ENCODE results near the gene NCOR1. TPM values are rescaled to one million over a fixed set of nuclear protein-coding genes. Genes with fewer than 3 reads are reported as not detected.
A peak's percentile ranks its signal among the peaks of the same experiment; 100 is the strongest.

NCOR1 gene
- total RNA-seq, 1 donor from 2014 or later, result 165 TPM

DNA sequence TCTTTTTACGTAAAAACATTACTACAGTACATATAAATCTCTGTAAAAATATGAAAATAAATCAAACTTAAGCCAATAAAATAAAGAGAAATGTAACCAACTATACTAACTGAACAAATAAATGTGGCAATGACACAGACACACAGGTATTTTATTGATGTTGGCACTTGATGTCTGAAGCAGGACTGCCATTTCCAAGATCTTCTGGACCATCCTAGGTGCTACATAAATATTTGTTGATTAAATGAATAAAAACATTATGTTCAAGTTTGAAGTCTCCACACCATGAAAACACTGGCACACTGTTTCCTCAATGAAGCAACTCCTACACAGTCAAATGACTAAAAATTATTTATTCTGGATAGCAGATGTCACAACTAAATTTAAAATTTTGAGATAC lies 106.9 kb downstream of the NCOR1 start:
- H3K4me3 Mint-ChIP-seq (ENCODE audit: low read depth), result no peak overlapping the region
- no peak for DNase-seq (ENCODE audit: low spot score, unreplicated experiment)
- TF ChIP-seq CTCF (IDR thresholded peaks at IDR 0.05; ENCODE audit: unreplicated experiment), result no peak
- H3K27ac Mint-ChIP-seq, result no peak overlapping the region
- no peaks in the 10 kb centered on the region for H3K9me3 Mint-ChIP-seq (ENCODE audit: low read depth)
- peaks cover 27% of the 10 kb centered on the region for H3K36me3 Mint-ChIP-seq (ENCODE audit: insufficient read depth)
- H3K27me3 Mint-ChIP-seq, result no peaks in the 10 kb centered on the region
- peaks cover 1% of the 10 kb centered on the region for H3K4me1 Mint-ChIP-seq (ENCODE audit: low read depth)

- Mint-ChIP-seq H3K4me1 (ENCODE audit: low read depth) (peaks cover 1% of the 10 kb centered on the region), H3K4me3 (ENCODE audit: low read depth) (no peak overlapping the region), H3K27ac (peak overlapping the region; percentile 45), H3K9me3 (ENCODE audit: low read depth) (no peaks in the 10 kb centered on the region), H3K27me3 (no peaks in the 10 kb centered on the region), H3K36me3 (ENCODE audit: insufficient read depth) (peaks cover 25% of the 10 kb centered on the region)
- no peak for TF ChIP-seq CTCF (IDR thresholded peaks at IDR 0.05; ENCODE audit: unreplicated experiment)
- DNase-seq (ENCODE audit: low spot score, unreplicated experiment), result no peak
Measured at GRCh38 chr17:16107165-16107770, 108.1 kb downstream of the NCOR1 start.

- H3K36me3 Mint-ChIP-seq (ENCODE audit: insufficient read depth), result peaks cover 24% of the 10 kb centered on the region
- H3K4me3 Mint-ChIP-seq (ENCODE audit: low read depth), result no peak overlapping the region
- no peaks in the 10 kb centered on the region for H3K9me3 Mint-ChIP-seq (ENCODE audit: low read depth)
- DNase-seq (ENCODE audit: low spot score, unreplicated experiment), result no peak
- H3K27ac Mint-ChIP-seq, result no peak overlapping the region
- peaks cover 1% of the 10 kb centered on the region for H3K4me1 Mint-ChIP-seq (ENCODE audit: low read depth)
- no peak for TF ChIP-seq CTCF (IDR thresholded peaks at IDR 0.05; ENCODE audit: unreplicated experiment)
- no peaks in the 10 kb centered on the region for H3K27me3 Mint-ChIP-seq
Measured at GRCh38 chr17:16106161-16106891, 109.0 kb downstream of the NCOR1 start.

DNA sequence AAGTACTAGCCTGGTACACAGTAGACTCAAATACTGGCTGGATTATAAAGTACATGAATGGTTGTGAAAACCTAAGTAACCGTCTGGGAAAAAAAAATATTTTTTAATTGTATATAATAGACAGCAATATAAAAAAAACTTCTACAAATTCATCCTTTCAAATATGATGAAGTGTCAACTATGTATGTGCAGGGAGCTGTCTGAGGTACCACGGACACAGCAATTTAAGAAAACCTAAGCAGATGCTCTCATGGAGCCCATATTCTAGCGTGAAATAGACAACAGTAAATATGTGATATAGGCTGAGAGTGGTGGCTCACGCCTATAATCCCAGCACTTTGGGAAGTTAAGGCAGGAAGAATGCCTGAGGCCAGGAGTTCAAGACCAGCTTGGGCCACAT lies 111.1 kb downstream of the NCOR1 start:
- DNase-seq (ENCODE audit: low spot score, unreplicated experiment), result no peak
- H3K27me3 Mint-ChIP-seq, result no peaks in the 10 kb centered on the region
- no peak for TF ChIP-seq CTCF (IDR thresholded peaks at IDR 0.05; ENCODE audit: unreplicated experiment)
- H3K4me3 Mint-ChIP-seq (ENCODE audit: low read depth), result no peak overlapping the region
- H3K36me3 Mint-ChIP-seq (ENCODE audit: insufficient read depth), result peaks cover 28% of the 10 kb centered on the region
- no peak overlapping the region for H3K27ac Mint-ChIP-seq
- no peaks in the 10 kb centered on the region for H3K9me3 Mint-ChIP-seq (ENCODE audit: low read depth)
- H3K4me1 Mint-ChIP-seq (ENCODE audit: low read depth), result peaks cover 1% of the 10 kb centered on the region

DNA sequence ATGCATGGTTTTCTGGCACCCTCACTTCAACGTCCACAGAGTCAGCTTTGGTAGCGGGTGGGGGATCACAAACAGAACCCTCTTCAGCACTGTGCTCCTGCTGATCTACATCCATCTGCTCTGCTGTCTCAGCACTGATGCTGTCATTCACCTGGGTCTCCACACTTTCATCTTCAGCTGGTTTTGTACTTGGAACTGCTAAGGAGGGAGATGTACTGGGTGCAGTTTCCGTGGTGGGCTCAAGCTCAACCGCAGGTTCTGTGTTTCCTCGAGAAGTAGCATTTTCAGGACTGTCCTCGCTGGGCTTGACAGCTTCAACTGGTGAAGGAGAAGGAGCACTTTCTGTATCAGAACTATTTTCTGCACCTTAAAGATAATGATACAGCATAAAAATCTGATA lies 113.9 kb downstream of the NCOR1 start:
- no peak for TF ChIP-seq CTCF (IDR thresholded peaks at IDR 0.05; ENCODE audit: unreplicated experiment)
- Mint-ChIP-seq H3K36me3 (ENCODE audit: insufficient read depth) (peaks cover 42% of the 10 kb centered on the region), H3K27me3 (no peaks in the 10 kb centered on the region), H3K9me3 (ENCODE audit: low read depth) (no peaks in the 10 kb centered on the region), H3K4me3 (ENCODE audit: low read depth) (no peak overlapping the region), H3K27ac (no peak overlapping the region), H3K4me1 (ENCODE audit: low read depth) (peaks cover 1% of the 10 kb centered on the region)
- no peak for DNase-seq (ENCODE audit: low spot score, unreplicated experiment)
